Gastroesophageal sphincter (tissue), 4 donors: ENCODE measurements around the gene RANBP9. TPM values are rescaled to one million over a fixed set of nuclear protein-coding genes. Genes with fewer than 3 reads are reported as not detected.

ENCODE experiments used
- ATAC-seq: fragments of 150-250 bp; one replicate; pipeline ENCODE4 v1.9.1; 2016; ENCODE audit warnings: mild to moderate bottlenecking, moderate library complexity
- H3K27ac ChIP-seq, 4 donors: fragments of 200-600 bp; sonication (generic) in 3 of 4; 1 replicate in 3 of 4; 2 replicates in 1 of 4; pipeline ENCODE4 v1.5.1; 2016 to 2019
- H3K27me3 ChIP-seq: fragments of 200-600 bp; sonication (generic); one replicate; pipeline ENCODE4 v1.5.1; 2019
- H3K36me3 ChIP-seq, 2 donors: fragments of 200-600 bp; sonication (generic); one replicate each; pipeline ENCODE4 v1.5.1; 2019; ENCODE audit warnings: control low read depth in 1 of 2
- H3K4me1 ChIP-seq, 3 donors: fragments of 200-600 bp; sonication (generic); 1 replicate in 2 of 3; 2 replicates in 1 of 3; pipeline ENCODE4 v1.5.1; 2016 to 2019; ENCODE audit warnings: control low read depth in 2 of 3
- H3K4me3 ChIP-seq, 2 donors: fragments of 200-600 bp; sonication (generic); one replicate each; pipeline ENCODE4 v1.5.1; 2019; ENCODE audit warnings: mild to moderate bottlenecking in 1 of 2, moderate library complexity in 1 of 2
- H3K9me3 ChIP-seq, 3 donors: fragments of 200-600 bp; sonication (generic); one replicate each; pipeline ENCODE4 v1.5.1; 2017 to 2019; ENCODE audit warnings: control low read depth in 2 of 3
- EP300 ChIP-seq: sonication (generic); formaldehyde crosslinking; IDR thresholded peaks from one replicate; pipeline ENCODE4 v1.6.1; 2017; ENCODE audit warnings: antibody characterized with exemption, mild to moderate bottlenecking
- POLR2A ChIP-seq, 2 donors: fragments of 450-650 bp; IDR thresholded peaks; one replicate each; pipeline ENCODE4 v1.6.1; 2017; ENCODE audit warnings: antibody characterized with exemption in 2 of 2, mild to moderate bottlenecking in 2 of 2, moderate library complexity in 1 of 2
- POLR2AphosphoS5 ChIP-seq: sonication (generic); formaldehyde crosslinking; IDR thresholded peaks from one replicate; pipeline ENCODE4 v1.6.1; 2017; ENCODE audit warnings: antibody characterized with exemption
- WGBS, 2 donors: methylation state at CpG; one replicate each; pipeline ENCODE4 v1.1.5; 2018; ENCODE audit warnings: low coverage in 1 of 2; 5-methylcytosine and 5-hydroxymethylcytosine counted together
- total RNA-seq, 4 donors: library from RNA; depleted of rRNA; stranded (reverse); fragments of >200 nt; gene quantifications; one replicate each; pipeline ENCODE4 v1.1.0, GENCODE V29; 2016
- TF ChIP-seq, protein P1 (sequence below), 4 experiments: fragments of 200-600 bp in 2 of 4; fragments of 450-650 bp in 2 of 4; sonication (generic) in 1 of 4; IDR thresholded peaks; one replicate each; pipeline ENCODE4 v1.5.1; 2017 to 2019; ENCODE audit warnings: antibody characterized with exemption in 4 of 4, mild to moderate bottlenecking in 2 of 4, moderate library complexity in 2 of 4

The RANBP9 gene
- total RNA-seq, 4 donors from 2014 or later, result 39.1 to 59.9 (median 52.1) TPM

GRCh38 chr6:13708736-13709135 lies 2.9 kb downstream of the RANBP9 start:
- Histone ChIP-seq H3K27ac (peak overlapping the region; percentile 90 to 97 (median 94)), H3K36me3 (no peaks in the 10 kb centered on the region), H3K9me3 (no peaks in the 10 kb centered on the region), H3K4me1 (peaks cover 0 to 55% (median 6%) of the 10 kb centered on the region in 3 donors), H3K4me3 (peak overlapping the region; percentile 82 to 97), H3K27me3 (no peaks in the 10 kb centered on the region)
- WGBS, 2 donors, result 0% methylated on average over 1 to 4 of the region's 5 CpGs
- TF ChIP-seq, protein P1, sequence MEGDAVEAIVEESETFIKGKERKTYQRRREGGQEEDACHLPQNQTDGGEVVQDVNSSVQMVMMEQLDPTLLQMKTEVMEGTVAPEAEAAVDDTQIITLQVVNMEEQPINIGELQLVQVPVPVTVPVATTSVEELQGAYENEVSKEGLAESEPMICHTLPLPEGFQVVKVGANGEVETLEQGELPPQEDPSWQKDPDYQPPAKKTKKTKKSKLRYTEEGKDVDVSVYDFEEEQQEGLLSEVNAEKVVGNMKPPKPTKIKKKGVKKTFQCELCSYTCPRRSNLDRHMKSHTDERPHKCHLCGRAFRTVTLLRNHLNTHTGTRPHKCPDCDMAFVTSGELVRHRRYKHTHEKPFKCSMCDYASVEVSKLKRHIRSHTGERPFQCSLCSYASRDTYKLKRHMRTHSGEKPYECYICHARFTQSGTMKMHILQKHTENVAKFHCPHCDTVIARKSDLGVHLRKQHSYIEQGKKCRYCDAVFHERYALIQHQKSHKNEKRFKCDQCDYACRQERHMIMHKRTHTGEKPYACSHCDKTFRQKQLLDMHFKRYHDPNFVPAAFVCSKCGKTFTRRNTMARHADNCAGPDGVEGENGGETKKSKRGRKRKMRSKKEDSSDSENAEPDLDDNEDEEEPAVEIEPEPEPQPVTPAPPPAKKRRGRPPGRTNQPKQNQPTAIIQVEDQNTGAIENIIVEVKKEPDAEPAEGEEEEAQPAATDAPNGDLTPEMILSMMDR (IDR thresholded peaks at IDR 0.05), result no peak
- no peak for TF ChIP-seq POLR2A (IDR thresholded peaks at IDR 0.05)
- TF ChIP-seq EP300, result no peak
- TF ChIP-seq POLR2AphosphoS5, result peak; percentile 47
- no peak for ATAC-seq

DNA sequence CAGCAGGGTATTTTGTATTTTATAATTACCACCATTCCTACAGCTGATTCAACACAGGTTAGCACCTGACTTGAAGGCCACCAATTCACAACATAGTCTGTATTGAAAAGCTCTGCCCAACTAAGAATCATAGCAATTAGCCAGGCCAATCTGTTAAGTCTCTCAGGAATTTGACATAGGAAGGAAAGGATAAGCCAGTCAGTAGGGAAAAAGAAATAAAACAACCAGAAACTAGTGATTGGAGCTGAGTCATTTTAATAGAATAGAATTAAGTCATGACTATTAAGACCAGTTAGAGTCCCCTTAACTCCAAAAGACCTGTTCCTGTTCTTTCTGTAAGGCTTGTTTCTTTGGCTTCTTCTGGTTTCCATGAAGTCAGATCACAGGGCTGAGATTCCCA lies 8.1 kb downstream of the RANBP9 start:
- Histone ChIP-seq H3K27ac (no peak overlapping the region), H3K9me3 (no peaks in the 10 kb centered on the region), H3K36me3 (no peaks in the 10 kb centered on the region), H3K4me3 (no peak overlapping the region), H3K4me1 (peaks cover 3 to 68% (median 7%) of the 10 kb centered on the region in 3 donors), H3K27me3 (no peaks in the 10 kb centered on the region)
- TF ChIP-seq POLR2AphosphoS5 (no peak), POLR2A (IDR thresholded peaks at IDR 0.05) (no peak), EP300 (no peak)
- TF ChIP-seq, protein P1 (IDR thresholded peaks at IDR 0.05), result no peak
- ATAC-seq, result no peak

DNA sequence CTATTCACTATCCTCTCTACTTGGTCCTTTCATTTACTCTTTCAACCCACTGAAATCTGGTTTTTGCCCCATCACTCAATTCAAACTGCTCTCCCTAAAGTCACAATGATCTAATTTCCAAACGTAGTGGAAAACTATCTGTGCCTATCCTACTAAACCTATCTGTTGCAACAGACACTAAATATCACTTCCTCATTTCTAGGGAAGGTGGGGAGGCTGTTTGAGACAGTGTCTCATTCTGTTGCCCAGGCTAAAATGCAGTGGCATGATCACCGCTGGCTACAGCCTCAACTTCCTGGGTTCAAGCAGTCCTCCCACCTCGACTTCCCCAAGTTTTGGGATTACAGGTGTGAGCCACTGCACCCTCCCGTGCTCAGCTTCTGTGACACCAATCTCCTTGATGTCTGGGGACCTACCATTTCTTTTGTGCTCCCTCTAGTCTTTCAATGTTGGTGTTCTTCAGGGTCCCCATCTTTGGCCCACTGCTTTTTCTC lies 8.8 kb downstream of the RANBP9 start:
- Histone ChIP-seq H3K27me3 (no peaks in the 10 kb centered on the region), H3K4me3 (no peak overlapping the region), H3K36me3 (no peaks in the 10 kb centered on the region), H3K4me1 (peaks cover 0 to 64% (median 7%) of the 10 kb centered on the region in 3 donors), H3K9me3 (no peaks in the 10 kb centered on the region), H3K27ac (no peak overlapping the region)
- 67 to 88% methylated on average over 1 to 4 of the region's 4 CpGs for WGBS, 2 donors
- TF ChIP-seq EP300, result no peak
- TF ChIP-seq, protein P1 (IDR thresholded peaks at IDR 0.05), result no peak
- TF ChIP-seq POLR2AphosphoS5, result no peak
- no peak for TF ChIP-seq POLR2A (IDR thresholded peaks at IDR 0.05)
- no peak for ATAC-seq

DNA sequence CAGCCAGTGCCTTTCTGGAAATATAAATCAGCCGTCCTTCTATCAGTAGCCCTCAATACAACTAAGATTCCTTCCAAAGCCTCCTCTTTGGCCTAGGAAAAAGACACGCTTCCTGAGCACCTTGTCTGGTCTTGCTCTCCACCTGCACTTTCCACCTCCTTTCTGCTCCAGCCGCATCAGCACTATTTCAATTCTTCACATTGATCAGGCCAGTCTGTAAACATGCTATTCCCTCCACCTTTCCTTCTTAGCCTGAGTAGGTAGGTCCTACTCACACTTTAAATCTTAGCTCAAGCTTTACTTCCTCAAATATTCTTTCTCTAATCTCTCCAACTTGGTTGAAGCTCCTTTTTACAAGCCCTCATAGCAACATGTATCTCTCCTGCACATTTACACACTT lies 11.4 kb downstream of the RANBP9 start:
- WGBS, 2 donors, result 73 to 96% methylated on average over 2 to 3 of the region's 3 CpGs
- no peaks in the 10 kb centered on the region for H3K27me3 ChIP-seq
- no peak for ATAC-seq
- no peak overlapping the region for H3K27ac ChIP-seq
- TF ChIP-seq POLR2AphosphoS5 (no peak), POLR2A (IDR thresholded peaks at IDR 0.05) (no peak), EP300 (no peak)
- TF ChIP-seq, protein P1 (IDR thresholded peaks at IDR 0.05), result no peak
- peaks cover 2 to 69% (median 10%) of the 10 kb centered on the region in 3 donors for H3K4me1 ChIP-seq
- H3K4me3 ChIP-seq, result no peak overlapping the region
- no peaks in the 10 kb centered on the region for H3K36me3 ChIP-seq
- no peaks in the 10 kb centered on the region for H3K9me3 ChIP-seq

DNA sequence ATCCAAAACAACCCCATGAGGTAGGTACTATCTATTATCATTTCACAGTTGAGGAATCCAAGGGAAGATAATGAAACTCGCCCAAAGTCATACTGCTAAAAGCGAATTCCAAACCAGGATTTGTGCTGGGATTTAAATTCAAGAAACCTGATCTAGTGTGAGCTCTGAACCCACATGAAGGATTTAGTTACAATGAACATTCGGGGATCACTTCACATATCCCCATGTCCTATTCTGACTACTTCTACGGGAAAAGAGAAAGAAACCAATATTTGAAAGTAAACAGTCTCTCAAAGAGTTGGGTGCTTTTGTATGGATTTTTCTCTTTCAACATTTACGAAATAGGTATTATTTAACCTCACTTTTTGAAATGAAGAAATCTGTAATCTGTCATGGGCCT lies 12.9 kb downstream of the RANBP9 start:
- WGBS, 2 donors, result 87 to 94% methylated on average over 3 to 5 of the region's 5 CpGs
- ATAC-seq, result no peak
- no peaks in the 10 kb centered on the region for H3K9me3 ChIP-seq
- no peaks in the 10 kb centered on the region for H3K36me3 ChIP-seq
- no peak overlapping the region for H3K4me3 ChIP-seq
- H3K27ac ChIP-seq, result no peak overlapping the region
- H3K27me3 ChIP-seq, result no peaks in the 10 kb centered on the region
- H3K4me1 ChIP-seq, result peaks cover 2 to 68% (median 10%) of the 10 kb centered on the region in 3 donors
- no peak for TF ChIP-seq POLR2A (IDR thresholded peaks at IDR 0.05)
- TF ChIP-seq EP300, result no peak
- TF ChIP-seq POLR2AphosphoS5, result no peak
- TF ChIP-seq, protein P1 (IDR thresholded peaks at IDR 0.05), result no peak
